ENCODE measurements around the gene USP11.

DNA sequence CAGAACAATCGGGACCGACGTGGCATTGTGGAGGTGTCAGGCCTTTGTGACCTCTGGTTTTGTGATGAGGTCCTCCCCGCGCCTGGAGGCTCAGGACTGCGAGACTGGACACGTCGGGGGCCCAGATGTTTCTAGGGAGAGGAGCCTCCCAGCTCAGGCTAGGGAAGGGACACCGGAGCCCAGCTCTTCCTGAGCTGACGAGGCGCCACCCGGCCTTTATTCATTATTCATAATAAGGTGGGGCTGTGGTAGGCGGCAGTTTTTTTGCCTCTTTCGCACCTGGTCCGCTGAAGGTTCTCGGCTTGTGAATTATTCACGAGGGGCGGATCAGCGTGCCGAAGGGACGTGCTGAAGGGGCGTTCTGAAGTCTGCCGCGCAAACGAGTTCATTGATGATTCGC, 41.5 kb upstream of the USP11 start:
- TF ChIP-seq, protein P1, sequence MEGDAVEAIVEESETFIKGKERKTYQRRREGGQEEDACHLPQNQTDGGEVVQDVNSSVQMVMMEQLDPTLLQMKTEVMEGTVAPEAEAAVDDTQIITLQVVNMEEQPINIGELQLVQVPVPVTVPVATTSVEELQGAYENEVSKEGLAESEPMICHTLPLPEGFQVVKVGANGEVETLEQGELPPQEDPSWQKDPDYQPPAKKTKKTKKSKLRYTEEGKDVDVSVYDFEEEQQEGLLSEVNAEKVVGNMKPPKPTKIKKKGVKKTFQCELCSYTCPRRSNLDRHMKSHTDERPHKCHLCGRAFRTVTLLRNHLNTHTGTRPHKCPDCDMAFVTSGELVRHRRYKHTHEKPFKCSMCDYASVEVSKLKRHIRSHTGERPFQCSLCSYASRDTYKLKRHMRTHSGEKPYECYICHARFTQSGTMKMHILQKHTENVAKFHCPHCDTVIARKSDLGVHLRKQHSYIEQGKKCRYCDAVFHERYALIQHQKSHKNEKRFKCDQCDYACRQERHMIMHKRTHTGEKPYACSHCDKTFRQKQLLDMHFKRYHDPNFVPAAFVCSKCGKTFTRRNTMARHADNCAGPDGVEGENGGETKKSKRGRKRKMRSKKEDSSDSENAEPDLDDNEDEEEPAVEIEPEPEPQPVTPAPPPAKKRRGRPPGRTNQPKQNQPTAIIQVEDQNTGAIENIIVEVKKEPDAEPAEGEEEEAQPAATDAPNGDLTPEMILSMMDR (IDR thresholded peaks at IDR 0.05): no peak
- no peak for TF ChIP-seq EZH2 (IDR thresholded peaks at IDR 0.05)
- TF ChIP-seq EZH2phosphoT487 (IDR thresholded peaks at IDR 0.05): no peak

All from neural progenitor cell (in vitro differentiated cells).